NT2/D1 (cell line): ENCODE results near the gene P4HA2.

ENCODE experiments used
- DNase-seq: peaks from one replicate; pipeline ENCODE4 v3.0.0-alpha.2; 2011; ENCODE audit warnings: low read depth, low spot score
- H3K27me3 ChIP-seq: 2 replicates; pipeline ENCODE4 v1.6.0; 2011; ENCODE audit warnings: mild to moderate bottlenecking; ENCODE audit not compliant: insufficient read length, insufficient read depth
- H3K36me3 ChIP-seq: 2 replicates; pipeline ENCODE4 v1.6.1; 2011; ENCODE audit warnings: mild to moderate bottlenecking, low read length, mixed read lengths; ENCODE audit not compliant: insufficient read depth, insufficient read length
- H3K4me1 ChIP-seq: 2 replicates; pipeline ENCODE4 v1.5.1; 2011; ENCODE audit not compliant: insufficient read depth, insufficient read length
- H3K4me3 ChIP-seq: 2 replicates; pipeline ENCODE4 v1.5.1; 2011; ENCODE audit warnings: low read depth; ENCODE audit not compliant: insufficient read length
- H3K9ac ChIP-seq: 2 replicates; pipeline ENCODE4 v1.6.0; 2011; ENCODE audit warnings: low read depth; ENCODE audit not compliant: insufficient read length
- H3K9me3 ChIP-seq: 2 replicates; pipeline ENCODE4 v1.5.1; 2011; ENCODE audit warnings: mild to moderate bottlenecking, low read length; ENCODE audit not compliant: insufficient read depth
- SUZ12 ChIP-seq: IDR thresholded peaks from 2 replicates; pipeline ENCODE4 v1.6.1; 2011; ENCODE audit not compliant: insufficient read length, insufficient read depth; ENCODE audit errors: extremely low read depth
- YY1 ChIP-seq: IDR thresholded peaks from 2 replicates; pipeline ENCODE4 v1.6.1; 2011; ENCODE audit not compliant: insufficient read length, insufficient read depth
- ZNF274 ChIP-seq: IDR thresholded peaks from 2 replicates; pipeline ENCODE4 v1.6.1; 2011; ENCODE audit warnings: mild to moderate bottlenecking, low read depth, low read length

The P4HA2 gene

GRCh38 chr5:132204371-132205135 lies 23.1 kb downstream of the P4HA2 start:
- Histone ChIP-seq H3K27me3 (no peaks in the 10 kb centered on the region), H3K9me3 (no peaks in the 10 kb centered on the region), H3K4me3 (no peak overlapping the region), H3K4me1 (no peaks in the 10 kb centered on the region), H3K36me3 (peaks cover 45% of the 10 kb centered on the region), H3K9ac (no peak overlapping the region)
- DNase-seq: no peak
- TF ChIP-seq SUZ12: no peak
- no peak for TF ChIP-seq ZNF274
- TF ChIP-seq YY1: no peak

- Histone ChIP-seq H3K4me1 (no peaks in the 10 kb centered on the region), H3K27me3 (no peaks in the 10 kb centered on the region), H3K9me3 (no peaks in the 10 kb centered on the region), H3K36me3 (peaks cover 51% of the 10 kb centered on the region), H3K4me3 (no peak overlapping the region), H3K9ac (no peak overlapping the region)
- no peak for TF ChIP-seq ZNF274
- no peak for TF ChIP-seq YY1
- TF ChIP-seq SUZ12: no peak
- DNase-seq: no peak
Observed at GRCh38 chr5:132203916-132204315, 23.7 kb downstream of the P4HA2 start.

- peaks cover 51% of the 10 kb centered on the region for H3K36me3 ChIP-seq
- no peak for DNase-seq
- TF ChIP-seq SUZ12 (no peak), ZNF274 (no peak), YY1 (no peak)
Observed at GRCh38 chr5:132203464-132203818, 24.2 kb downstream of the P4HA2 start.

GRCh38 chr5:132202711-132203463 lies 24.8 kb downstream of the P4HA2 start:
- Histone ChIP-seq H3K9ac (no peak overlapping the region), H3K36me3 (peaks cover 54% of the 10 kb centered on the region), H3K9me3 (no peaks in the 10 kb centered on the region), H3K4me1 (no peaks in the 10 kb centered on the region), H3K4me3 (no peak overlapping the region), H3K27me3 (no peaks in the 10 kb centered on the region)
- no peak for DNase-seq
- TF ChIP-seq SUZ12 (no peak), YY1 (no peak), ZNF274 (no peak)

More at GRCh38 chr5:132203464-132203818, 24.2 kb downstream of the P4HA2 start:
- Histone ChIP-seq H3K27me3 (no peaks in the 10 kb centered on the region), H3K9ac (no peak overlapping the region), H3K9me3 (no peaks in the 10 kb centered on the region), H3K4me3 (no peak overlapping the region), H3K4me1 (no peaks in the 10 kb centered on the region)

GRCh38 chr5:132199116-132199680 lies 28.5 kb downstream of the P4HA2 start:
- peaks cover 50% of the 10 kb centered on the region for H3K36me3 ChIP-seq
- no peak for DNase-seq
- no peaks in the 10 kb centered on the region for H3K27me3 ChIP-seq
- H3K9me3 ChIP-seq: no peaks in the 10 kb centered on the region
- no peak overlapping the region for H3K9ac ChIP-seq
- no peak overlapping the region for H3K4me3 ChIP-seq
- TF ChIP-seq YY1: no peak
- no peaks in the 10 kb centered on the region for H3K4me1 ChIP-seq

- Histone ChIP-seq H3K9me3 (no peaks in the 10 kb centered on the region), H3K4me3 (no peak overlapping the region), H3K27me3 (no peaks in the 10 kb centered on the region), H3K4me1 (no peaks in the 10 kb centered on the region), H3K9ac (no peak overlapping the region), H3K36me3 (peaks cover 47% of the 10 kb centered on the region)
- DNase-seq: no peak
- TF ChIP-seq SUZ12: no peak
- no peak for TF ChIP-seq YY1
- TF ChIP-seq ZNF274: no peak
Observed at GRCh38 chr5:132198571-132198970, 29.1 kb downstream of the P4HA2 start.

GRCh38 chr5:132195727-132196126 lies 31.9 kb downstream of the P4HA2 start:
- H3K4me1 ChIP-seq: no peaks in the 10 kb centered on the region
- H3K36me3 ChIP-seq: peaks cover 51% of the 10 kb centered on the region
- DNase-seq: no peak
- TF ChIP-seq SUZ12 (no peak), ZNF274 (no peak), YY1 (no peak)
- no peaks in the 10 kb centered on the region for H3K9me3 ChIP-seq
- no peaks in the 10 kb centered on the region for H3K27me3 ChIP-seq
- no peak overlapping the region for H3K4me3 ChIP-seq
- no peak overlapping the region for H3K9ac ChIP-seq
